IMR-90 (cell line): ENCODE measurements around the gene SPARCL1. TPM values are rescaled to one million over a fixed set of nuclear protein-coding genes. Genes with fewer than 3 reads are reported as not detected.
A peak's percentile ranks its signal among the peaks of the same experiment; 100 is the strongest.
"Not testable (repeated sequence)": the region's sequence is repeated elsewhere in the genome, so short reads cannot be mapped to it uniquely, and the experiment has no call there.

Experiments
- ATAC-seq: fragments of 200-7000 bp; cut with Tn5 transposase; 2 replicates; pipeline ENCODE4 v1.9.1; 2020; ENCODE audit warnings: low read depth, mild to moderate bottlenecking, moderate library complexity
- BruUV-seq: library from RNA; stranded (reverse); fragments of 400-500 nt; replicated peaks from 2 replicates; lab custom pipeline; 2021; lab: Mats Ljungman, UMichigan
- CTCF ChIA-PET: fragments of 300-600 bp; formaldehyde crosslinking; extraction: SDS; loops from one replicate; lab custom pipeline; 2021; ENCODE audit warnings: antibody characterized with exemption; lab: Yijun Ruan, JAX
- POLR2A ChIA-PET: fragments of 300-600 bp; sonication (Branson Sonifier 250); formaldehyde crosslinking; loops from one replicate; lab custom pipeline; 2022; ENCODE audit warnings: antibody characterized with exemption; ENCODE audit not compliant: unreplicated experiment; lab: Charles Lee
- DNase-seq: peaks from one replicate; pipeline ENCODE4 v3.0.0; 2013
- H2AFZ ChIP-seq: replicated peaks from 2 replicates; pipeline ENCODE3; 2013; ENCODE audit warnings: low read length, mild to moderate bottlenecking; ENCODE audit not compliant: poor library complexity
- H2AK5ac ChIP-seq: 2 replicates; pipeline ENCODE4 v1.6.1; 2013; ENCODE audit warnings: low read depth, low read length, inconsistent platforms
- H2AK9ac ChIP-seq: replicated peaks from 2 replicates; pipeline ENCODE3; 2013; ENCODE audit warnings: mild to moderate bottlenecking, low read depth, low read length, moderate library complexity; ENCODE audit not compliant: poor library complexity
- H2BK120ac ChIP-seq: 2 replicates; pipeline ENCODE4 v1.6.1; 2013; ENCODE audit warnings: low read depth, low read length, inconsistent platforms
- H2BK15ac ChIP-seq: 3 replicates; pipeline ENCODE4 v1.6.1; 2013; ENCODE audit warnings: low read depth, low read length, inconsistent platforms
- H2BK20ac ChIP-seq: 2 replicates; pipeline ENCODE4 v1.6.1; 2013; ENCODE audit warnings: low read depth, mild to moderate bottlenecking, inconsistent platforms, low read length, moderate library complexity
- H2BK5ac ChIP-seq: 2 replicates; pipeline ENCODE4 v1.6.1; 2013; ENCODE audit warnings: mild to moderate bottlenecking, low read depth, low read length, inconsistent platforms; ENCODE audit not compliant: poor library complexity, severe bottlenecking
- H3K14ac ChIP-seq: replicated peaks from 2 replicates; pipeline ENCODE4 v1.6.1; 2013; ENCODE audit warnings: low read depth, low read length, inconsistent platforms
- H3K18ac ChIP-seq: 2 replicates; pipeline ENCODE4 v1.6.1; 2013; ENCODE audit warnings: low read depth, low read length, control low read depth
- H3K23ac ChIP-seq: 2 replicates; pipeline ENCODE4 v1.6.1; 2013; ENCODE audit warnings: low read depth, low read length, inconsistent platforms
- H3K27ac ChIP-seq: 2 replicates; pipeline ENCODE4 v1.5.1; 2013; ENCODE audit warnings: mild to moderate bottlenecking, control low read depth, low read length; ENCODE audit not compliant: insufficient read depth
- H3K27me3 ChIP-seq: 2 replicates; pipeline ENCODE4 v1.6.1; 2013; ENCODE audit warnings: low read length; ENCODE audit not compliant: control insufficient read depth, insufficient read depth
- H3K36me3 ChIP-seq: 2 replicates; pipeline ENCODE4 v1.6.1; 2013; ENCODE audit warnings: low read length, mixed read lengths; ENCODE audit not compliant: control insufficient read depth, insufficient read depth
- H3K4ac ChIP-seq: 2 replicates; pipeline ENCODE4 v1.6.1; 2013; ENCODE audit warnings: low read depth, low read length, inconsistent platforms
- H3K4me1 ChIP-seq: 2 replicates; pipeline ENCODE4 v1.6.1; 2013; ENCODE audit warnings: low read length, mixed read lengths; ENCODE audit not compliant: control insufficient read depth, insufficient read depth
- H3K4me2 ChIP-seq: 2 replicates; pipeline ENCODE4 v1.6.1; 2013; ENCODE audit warnings: low read depth, mild to moderate bottlenecking, control low read depth, low read length, moderate library complexity
- H3K4me3 ChIP-seq: 2 replicates; pipeline ENCODE4 v1.5.1; 2013; ENCODE audit warnings: low read depth, mild to moderate bottlenecking, control low read depth, low read length, moderate library complexity; ENCODE audit not compliant: insufficient read depth
- H3K56ac ChIP-seq: 2 replicates; pipeline ENCODE4 v1.6.1; 2013; ENCODE audit warnings: low read length, inconsistent platforms; ENCODE audit not compliant: insufficient read depth; ENCODE audit errors: extremely low read depth
- H3K79me1 ChIP-seq, 2 experiments: 2 replicates each; pipeline ENCODE4 v1.6.1; 2013; ENCODE audit warnings: low read length in 2 of 2, inconsistent platforms in 1 of 2, low read depth in 1 of 2
- H3K9ac ChIP-seq: 2 replicates; pipeline ENCODE4 v1.6.1; 2013; ENCODE audit warnings: low read depth, low read length, control low read depth
- H3K9me1 ChIP-seq: 2 replicates; pipeline ENCODE4 v1.6.1; 2013; ENCODE audit warnings: low read length, inconsistent platforms; ENCODE audit not compliant: insufficient read depth
- H3K9me3 ChIP-seq: 2 replicates; pipeline ENCODE4 v1.6.1; 2013; ENCODE audit warnings: low read length; ENCODE audit not compliant: control insufficient read depth, insufficient read depth
- H4K20me1 ChIP-seq: 2 replicates; pipeline ENCODE4 v1.6.1; 2013; ENCODE audit warnings: low read length, inconsistent platforms; ENCODE audit not compliant: insufficient read depth
- H4K5ac ChIP-seq: 2 replicates; pipeline ENCODE4 v1.6.1; 2013; ENCODE audit warnings: mild to moderate bottlenecking, low read depth, low read length, control low read depth
- H4K8ac ChIP-seq, 2 experiments: 2 replicates each; pipeline ENCODE4 v1.6.1; 2013; ENCODE audit warnings: low read depth in 2 of 2, low read length in 2 of 2, control low read depth in 1 of 2, inconsistent platforms in 1 of 2
- H4K91ac ChIP-seq: 2 replicates; pipeline ENCODE4 v1.6.1; 2013; ENCODE audit warnings: low read depth, low read length, inconsistent platforms; ENCODE audit not compliant: insufficient read depth
- CEBPB ChIP-seq: IDR thresholded peaks from 2 replicates; pipeline ENCODE4 v1.6.1; 2012; ENCODE audit warnings: low read depth, low read length, improper control_type of control experiment
- ELK1 ChIP-seq: fragments of 150-350 bp; IDR thresholded peaks from 2 replicates; pipeline ENCODE4 v1.6.1; 2016; ENCODE audit warnings: low read depth, mild to moderate bottlenecking, low read length, moderate library complexity, borderline replicate concordance
- MAFK ChIP-seq: IDR thresholded peaks from 2 replicates; pipeline ENCODE4 v1.6.1; 2012; ENCODE audit warnings: low read depth, low read length, improper control_type of control experiment
- RFX5 ChIP-seq: IDR thresholded peaks from 2 replicates; pipeline ENCODE4 v1.8.0; 2012; ENCODE audit warnings: low read depth, mild to moderate bottlenecking, low read length, moderate library complexity
- WGBS, 2 experiments: methylation state at CpG; one replicate each; pipeline versions ENCODE4 v1.1.5 to v1.1.7; 2013; ENCODE audit warnings: missing lambda C conversion rate in 2 of 2; ENCODE audit not compliant: insufficient read length in 1 of 2; ENCODE audit errors: extremely low coverage in 2 of 2; 5-methylcytosine and 5-hydroxymethylcytosine counted together
- dilution Hi-C: fragments of 300-500 bp; cut with HindIII; formaldehyde crosslinking; loops from one replicate; pipeline ENCODE4 v1.14.3; 2018; ENCODE audit warnings: low sequenced_read_pairs; ENCODE audit not compliant: unreplicated experiment
- in situ Hi-C: fragments of 300-500 bp; cut with MboI; formaldehyde crosslinking; loops from 3 replicates; pipeline ENCODE4 v1.14.3; 2019; ENCODE audit warnings: low sequenced_read_pairs, inconsistent platforms, mixed read lengths
- intact Hi-C: fragments of 100-400 bp; cut with micrococcal nuclease; formaldehyde crosslinking; loops from 2 replicates; pipeline ENCODE4 v1.10.0; 2022
- polyA plus RNA-seq, 3 experiments: library from polyadenylated mRNA; depleted of rRNA; stranded (reverse); fragments of >200 nt; gene quantifications; 2 replicates each; pipeline ENCODE4 v1.2.3, GENCODE V29; 2012; ENCODE audit warnings: low replicate concordance in 1 of 3
- total RNA-seq: library from RNA; depleted of rRNA; stranded (reverse); fragments of >200 nt; gene quantifications from 2 replicates; pipeline ENCODE4 v1.2.3, GENCODE V29; 2012

SPARCL1 gene
- total and polyA plus RNA-seq, 2 of the 4 experiments (the other 2 are of a cell fraction): not detected

DNA sequence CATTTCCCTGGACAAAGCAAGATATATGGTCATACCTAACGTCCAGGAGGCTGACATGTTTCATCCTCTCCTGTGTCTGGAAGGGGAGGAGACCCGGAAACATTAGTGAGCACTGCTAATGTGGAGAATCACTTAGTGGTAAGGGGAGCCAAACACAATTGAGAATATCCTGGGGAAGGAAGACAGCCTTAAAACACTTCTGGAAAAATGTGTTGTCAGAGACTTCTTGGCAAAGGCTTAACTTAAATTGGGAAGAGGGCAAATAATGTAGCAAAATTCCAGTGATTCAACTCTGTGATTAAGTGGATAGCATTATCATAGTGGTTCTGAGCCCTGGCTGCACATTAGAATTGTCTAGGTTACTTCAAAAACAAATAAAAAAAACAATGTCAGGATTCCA, 39.5 kb downstream of the SPARCL1 start:
- no peak overlapping the region for H3K27ac ChIP-seq
- H4K5ac ChIP-seq: no peak overlapping the region
- H2BK5ac ChIP-seq: no peak overlapping the region
- POLR2A ChIA-PET: no interaction called here
- H3K4me1 ChIP-seq: no peaks in the 10 kb centered on the region
- H3K4me2 ChIP-seq: no peak overlapping the region
- CTCF ChIA-PET: no interaction called here
- H3K9me3 ChIP-seq: no peaks in the 10 kb centered on the region
- H3K9me1 ChIP-seq: no peaks in the 10 kb centered on the region
- H3K18ac ChIP-seq: no peak overlapping the region
- H3K23ac ChIP-seq: no peak overlapping the region
- in situ Hi-C loops: no loop called here
- H2BK15ac ChIP-seq: no peak overlapping the region
- no peak overlapping the region for H4K91ac ChIP-seq
- ATAC-seq (no peak), DNase-seq (no peak)
- H4K20me1 ChIP-seq: no peaks in the 10 kb centered on the region
- H3K56ac ChIP-seq: no peak overlapping the region
- intact Hi-C loops: no loop called here
- H2BK20ac ChIP-seq: no peak overlapping the region
- H3K4me3 ChIP-seq: no peak overlapping the region
- no peak overlapping the region for H2AFZ ChIP-seq
- H3K36me3 ChIP-seq: no peaks in the 10 kb centered on the region
- no peak overlapping the region for H2AK5ac ChIP-seq
- no peak overlapping the region for H3K14ac ChIP-seq
- H3K9ac ChIP-seq: no peak overlapping the region
- H3K4ac ChIP-seq: no peak overlapping the region
- 73% methylated on average over 2 of the region's 2 CpGs; no CpG with 5 or more reads in 1 of the 2 experiments for WGBS, 2 experiments
- H4K8ac ChIP-seq: no peak overlapping the region
- H2BK120ac ChIP-seq: no peak overlapping the region
- TF ChIP-seq MAFK (no peak), RFX5 (no peak), CEBPB (no peak), ELK1 (no peak)
- no peaks in the 10 kb centered on the region for H3K79me1 ChIP-seq
- dilution Hi-C loops: no loop called here
- no peaks in the 10 kb centered on the region for H3K27me3 ChIP-seq
- BruUV-seq: no TSS peak
- H2AK9ac ChIP-seq: no peak overlapping the region

- H3K79me1 ChIP-seq, H4K20me1 ChIP-seq, H4K5ac ChIP-seq, H3K56ac ChIP-seq, H3K4me3 ChIP-seq, H3K27me3 ChIP-seq, H3K27ac ChIP-seq, CTCF ChIA-PET, H3K23ac ChIP-seq, BruUV-seq, H3K18ac ChIP-seq, H3K4ac ChIP-seq, H4K91ac ChIP-seq, H3K9me3 ChIP-seq, H3K36me3 ChIP-seq, in situ Hi-C loops, H2BK120ac ChIP-seq, H3K4me1 ChIP-seq, H3K9me1 ChIP-seq, intact Hi-C loops, H3K9ac ChIP-seq, H3K14ac ChIP-seq, H3K4me2 ChIP-seq, H2AK5ac ChIP-seq, H2BK5ac ChIP-seq, dilution Hi-C loops, H2BK15ac ChIP-seq, H2AK9ac ChIP-seq, H2BK20ac ChIP-seq, POLR2A ChIA-PET: not testable (repeated sequence)
- peak overlapping the region; percentile 21 for H2AFZ ChIP-seq
- ATAC-seq: peak; percentile 54; the same call in 1 of the 2 replicates
- 0 out of 4 replicates have a peak overlapping the region, but pooled peaks of 1 of the 2 experiments have one; percentile 9 for H4K8ac ChIP-seq
- WGBS, 2 experiments: no CpG with 5 or more reads among the region's 4 CpGs
- peak; percentile 25 for DNase-seq
Observed at GRCh38 chr4:87488666-87489065, 40.5 kb downstream of the SPARCL1 start.
